NCI-H1105 treated with DMSO at 0.1 percent for 48 hours (cell line): ENCODE data around the gene GNGT1.

Experiments used
- DNase-seq: peaks from one replicate; lab custom pipeline; 2025; lab: John Stamatoyannopoulos, UW

The GNGT1 gene

GRCh38 chr7:93943816-93944540 lies 37.6 kb downstream of the GNGT1 start:
- DNase-seq: no peak

- DNase-seq: no peak
Measured at GRCh38 chr7:93944673-93945072, 38.3 kb downstream of the GNGT1 start.

GRCh38 chr7:93945083-93945482 lies 38.7 kb downstream of the GNGT1 start:
- no peak for DNase-seq

GRCh38 chr7:93945756-93946535 lies 39.6 kb downstream of the GNGT1 start:
- DNase-seq: no peak

GRCh38 chr7:93948106-93948505 lies 41.7 kb downstream of the GNGT1 start:
- no peak for DNase-seq

- no peak for DNase-seq
Measured at GRCh38 chr7:93948873-93949272, 42.5 kb downstream of the GNGT1 start.

- no peak for DNase-seq
Measured at GRCh38 chr7:93949423-93949822, 43.1 kb downstream of the GNGT1 start.

GRCh38 chr7:93955304-93955703 lies 48.9 kb downstream of the GNGT1 start:
- DNase-seq: no peak

GRCh38 chr7:93957767-93958166 lies 51.4 kb downstream of the GNGT1 start:
- DNase-seq: no peak

GRCh38 chr7:93958216-93958615 lies 51.8 kb downstream of the GNGT1 start:
- no peak for DNase-seq

- no peak for DNase-seq
Measured at GRCh38 chr7:93958651-93959050, 52.3 kb downstream of the GNGT1 start.
